Endothelial cell (in vitro differentiated cells): Measurements from ENCODE around the gene KL. TPM values are rescaled to one million over a fixed set of nuclear protein-coding genes. Genes with fewer than 3 reads are reported as not detected.

Experiments used
- DNase-seq: peaks from one replicate; pipeline ENCODE4 v3.0.0; 2021; ENCODE audit warnings: low spot score
- H3K27ac Mint-ChIP-seq: one replicate; pipeline ENCODE4 v1.8.0; 2021; ENCODE audit warnings: mixed read lengths, inconsistent platforms; ENCODE audit not compliant: unreplicated experiment
- H3K27me3 Mint-ChIP-seq: one replicate; pipeline ENCODE4 v1.8.0; 2021; ENCODE audit warnings: mild to moderate bottlenecking, moderate library complexity, mixed read lengths, inconsistent platforms; ENCODE audit not compliant: unreplicated experiment
- H3K36me3 Mint-ChIP-seq: one replicate; pipeline ENCODE4 v1.8.0; 2021; ENCODE audit warnings: mild to moderate bottlenecking, low read depth, mixed read lengths, inconsistent platforms; ENCODE audit not compliant: unreplicated experiment
- H3K4me1 Mint-ChIP-seq: one replicate; pipeline ENCODE4 v1.8.0; 2021; ENCODE audit warnings: mild to moderate bottlenecking, mixed read lengths, inconsistent platforms; ENCODE audit not compliant: unreplicated experiment
- H3K4me3 Mint-ChIP-seq: one replicate; pipeline ENCODE4 v1.8.0; 2021; ENCODE audit warnings: mild to moderate bottlenecking, mixed read lengths, inconsistent platforms; ENCODE audit not compliant: unreplicated experiment
- H3K9me3 Mint-ChIP-seq: one replicate; pipeline ENCODE4 v1.8.0; 2021; ENCODE audit warnings: mixed read lengths, inconsistent platforms; ENCODE audit not compliant: unreplicated experiment
- total RNA-seq: library from RNA; stranded (reverse); fragmentation: NEBNext Ultra II Directional; extraction: Animal tissue kit (Norgen Biotek cat#: 25700); gene quantifications from one replicate; pipeline ENCODE4 v1.2.1, GENCODE V29; 2021; ENCODE audit not compliant: unreplicated experiment
- TF ChIP-seq, protein P1 (sequence below): fragments of 200-600 bp; sonication (generic); IDR thresholded peaks from one replicate; pipeline ENCODE4 v1.5.0; 2021; ENCODE audit warnings: antibody characterized with exemption; ENCODE audit not compliant: unreplicated experiment

The KL gene
- total RNA-seq, 1 donor from 2014 or later, result 29.6 TPM

DNA sequence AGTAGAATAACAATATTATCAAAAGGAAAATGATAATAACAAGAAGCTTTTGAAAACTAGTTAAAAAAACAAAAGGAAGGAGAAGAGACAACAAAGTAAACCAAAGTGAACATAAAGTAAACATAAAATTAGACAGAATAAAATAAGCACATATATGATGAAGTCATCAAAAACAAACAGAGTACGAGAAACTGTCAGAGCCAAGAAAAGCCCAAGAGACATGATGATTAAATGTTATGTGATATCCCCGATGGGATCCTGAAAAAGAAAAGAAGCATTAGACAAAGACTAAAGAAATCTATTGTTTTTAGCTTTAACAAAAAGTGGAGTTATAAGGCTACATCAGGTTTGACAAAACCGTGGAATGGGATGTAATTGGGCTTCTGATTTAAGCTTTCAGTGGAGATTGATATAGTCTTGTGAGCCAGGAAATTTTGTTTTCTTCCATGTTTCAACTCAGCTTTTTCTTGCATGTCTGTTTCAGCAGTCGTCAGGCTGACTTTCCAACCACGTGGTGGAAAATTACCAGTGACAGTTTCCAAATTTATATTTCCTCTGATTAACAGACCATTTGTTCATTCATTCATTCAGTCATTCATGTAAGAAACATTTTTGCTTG, 64.9 kb downstream of the KL start:
- H3K4me1 Mint-ChIP-seq, result peaks cover 15% of the 10 kb centered on the region
- H3K4me3 Mint-ChIP-seq, result no peak overlapping the region
- TF ChIP-seq, protein P1, sequence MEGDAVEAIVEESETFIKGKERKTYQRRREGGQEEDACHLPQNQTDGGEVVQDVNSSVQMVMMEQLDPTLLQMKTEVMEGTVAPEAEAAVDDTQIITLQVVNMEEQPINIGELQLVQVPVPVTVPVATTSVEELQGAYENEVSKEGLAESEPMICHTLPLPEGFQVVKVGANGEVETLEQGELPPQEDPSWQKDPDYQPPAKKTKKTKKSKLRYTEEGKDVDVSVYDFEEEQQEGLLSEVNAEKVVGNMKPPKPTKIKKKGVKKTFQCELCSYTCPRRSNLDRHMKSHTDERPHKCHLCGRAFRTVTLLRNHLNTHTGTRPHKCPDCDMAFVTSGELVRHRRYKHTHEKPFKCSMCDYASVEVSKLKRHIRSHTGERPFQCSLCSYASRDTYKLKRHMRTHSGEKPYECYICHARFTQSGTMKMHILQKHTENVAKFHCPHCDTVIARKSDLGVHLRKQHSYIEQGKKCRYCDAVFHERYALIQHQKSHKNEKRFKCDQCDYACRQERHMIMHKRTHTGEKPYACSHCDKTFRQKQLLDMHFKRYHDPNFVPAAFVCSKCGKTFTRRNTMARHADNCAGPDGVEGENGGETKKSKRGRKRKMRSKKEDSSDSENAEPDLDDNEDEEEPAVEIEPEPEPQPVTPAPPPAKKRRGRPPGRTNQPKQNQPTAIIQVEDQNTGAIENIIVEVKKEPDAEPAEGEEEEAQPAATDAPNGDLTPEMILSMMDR, result no peak
- no peak for DNase-seq
- no peaks in the 10 kb centered on the region for H3K36me3 Mint-ChIP-seq
- H3K27me3 Mint-ChIP-seq, result peaks cover 1% of the 10 kb centered on the region
- no peak overlapping the region for H3K27ac Mint-ChIP-seq
- no peaks in the 10 kb centered on the region for H3K9me3 Mint-ChIP-seq

DNA sequence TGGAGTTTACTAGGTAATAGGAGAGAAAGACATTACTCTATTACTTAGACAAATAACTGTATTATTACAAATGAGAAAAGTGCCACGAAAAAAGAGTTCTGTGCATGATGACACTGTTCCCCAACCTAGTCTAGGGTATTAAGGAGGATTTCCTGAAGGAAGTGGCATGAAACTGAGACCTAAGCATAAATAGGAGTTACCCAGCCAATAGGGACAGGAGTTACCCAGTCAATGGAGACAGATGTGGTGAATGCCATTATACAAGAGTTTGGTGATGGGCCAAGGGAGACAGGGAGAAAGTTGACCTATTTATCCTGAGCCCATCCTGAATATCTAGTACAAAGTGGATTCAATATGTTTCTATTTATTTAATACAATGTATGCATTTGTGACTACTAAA, 65.4 kb downstream of the KL start:
- Mint-ChIP-seq H3K4me3 (no peak overlapping the region), H3K4me1 (peaks cover 15% of the 10 kb centered on the region), H3K27ac (no peak overlapping the region)

DNA sequence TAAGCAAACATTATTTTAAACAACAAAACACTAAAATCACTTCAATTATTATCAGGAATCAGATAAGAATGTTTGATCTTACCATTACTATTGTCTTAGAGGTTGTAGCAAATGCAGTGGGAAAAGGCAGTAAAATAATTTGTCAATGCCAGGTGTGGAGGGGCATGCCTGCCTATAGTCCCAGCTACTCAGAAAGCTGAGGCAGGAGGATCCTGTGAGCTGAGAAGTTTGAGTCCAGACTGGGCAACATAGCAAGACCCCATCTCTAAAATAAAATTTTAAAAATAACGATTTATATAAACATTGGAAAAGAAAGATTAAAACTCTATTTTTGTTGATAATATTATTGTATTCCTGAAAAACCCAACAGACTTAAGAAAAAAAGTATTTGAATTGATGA, 66.8 kb downstream of the KL start:
- H3K27ac Mint-ChIP-seq, result no peak overlapping the region
- TF ChIP-seq, protein P1, result no peak
- no peak overlapping the region for H3K4me3 Mint-ChIP-seq
- no peaks in the 10 kb centered on the region for H3K9me3 Mint-ChIP-seq
- H3K27me3 Mint-ChIP-seq, result no peaks in the 10 kb centered on the region
- DNase-seq, result no peak
- H3K4me1 Mint-ChIP-seq, result peaks cover 17% of the 10 kb centered on the region
- no peaks in the 10 kb centered on the region for H3K36me3 Mint-ChIP-seq

More for the DNA sequence above, 65.4 kb downstream of the KL start:
- no peaks in the 10 kb centered on the region for H3K36me3 Mint-ChIP-seq
- peaks cover 1% of the 10 kb centered on the region for H3K27me3 Mint-ChIP-seq
- no peaks in the 10 kb centered on the region for H3K9me3 Mint-ChIP-seq
- TF ChIP-seq, protein P1, result no peak
- DNase-seq, result no peak

DNA sequence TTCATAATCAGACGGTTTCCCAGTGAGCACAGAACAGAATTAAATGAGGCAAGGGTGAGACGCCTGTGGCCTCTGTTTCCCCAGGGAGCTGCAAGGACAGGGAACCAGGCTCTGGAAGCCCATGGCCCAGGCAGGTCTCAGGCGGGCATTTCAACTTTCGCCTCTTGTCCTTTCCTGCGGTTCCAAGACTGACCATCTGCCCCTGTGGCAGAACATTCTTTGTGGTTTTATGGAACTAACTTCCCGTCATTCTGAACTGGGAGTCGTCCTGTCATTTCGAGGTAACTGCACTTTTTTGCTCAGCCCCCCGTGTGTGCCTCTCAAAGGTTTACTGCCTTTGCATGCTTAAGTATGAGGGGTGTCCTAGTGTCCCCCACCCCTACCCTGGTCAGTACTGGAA, 70.9 kb downstream of the KL start:
- no peak overlapping the region for H3K27ac Mint-ChIP-seq
- H3K27me3 Mint-ChIP-seq, result no peaks in the 10 kb centered on the region
- H3K36me3 Mint-ChIP-seq, result no peaks in the 10 kb centered on the region
- H3K9me3 Mint-ChIP-seq, result no peaks in the 10 kb centered on the region
- H3K4me1 Mint-ChIP-seq, result peaks cover 23% of the 10 kb centered on the region
- TF ChIP-seq, protein P1, result no peak
- DNase-seq, result no peak
- no peak overlapping the region for H3K4me3 Mint-ChIP-seq

DNA sequence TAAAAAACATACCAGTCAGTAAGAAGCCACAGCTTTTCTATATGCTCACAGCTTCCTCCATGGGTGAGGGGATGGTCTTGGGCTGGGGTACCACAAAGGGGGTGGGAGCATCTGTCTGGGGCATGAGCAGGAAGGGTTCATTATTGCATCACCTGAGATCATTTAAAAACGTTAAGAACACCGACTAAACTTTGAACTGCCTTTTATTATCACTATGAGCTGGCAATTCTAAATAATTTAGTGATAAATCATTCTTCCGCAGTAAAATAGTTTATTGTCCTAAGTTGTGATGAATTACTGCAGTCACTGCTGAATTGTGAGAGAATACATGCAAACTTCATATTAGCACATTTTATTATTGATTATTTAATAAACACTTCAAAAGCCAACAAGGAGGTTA, 71.6 kb downstream of the KL start:
- H3K36me3 Mint-ChIP-seq, result peaks cover 1% of the 10 kb centered on the region
- DNase-seq, result no peak
- no peak overlapping the region for H3K4me3 Mint-ChIP-seq
- peaks cover 30% of the 10 kb centered on the region for H3K4me1 Mint-ChIP-seq
- TF ChIP-seq, protein P1, result no peak
- no peaks in the 10 kb centered on the region for H3K27me3 Mint-ChIP-seq
- no peak overlapping the region for H3K27ac Mint-ChIP-seq
- H3K9me3 Mint-ChIP-seq, result no peaks in the 10 kb centered on the region
